Fibroblast of the conjunctiva (primary cell): Measurements from ENCODE around the gene MDK.
"Not testable (repeated sequence)": the region's sequence is repeated elsewhere in the genome, so short reads cannot be mapped to it uniquely, and the experiment has no call there.

ENCODE experiments used
- DNase-seq: peaks from one replicate; pipeline ENCODE4 v3.0.0-alpha.2; 2010; ENCODE audit warnings: low read depth

MDK gene

GRCh38 chr11:46369458-46370152 lies 11.9 kb upstream of the MDK start:
- peak; percentile 54 for DNase-seq

- no peak for DNase-seq
Observed at GRCh38 chr11:46370253-46370652, 11.2 kb upstream of the MDK start.

- DNase-seq, result not testable (repeated sequence)
Observed at GRCh38 chr11:46371262-46371661, 10.2 kb upstream of the MDK start.

GRCh38 chr11:46372086-46372485 lies 9.4 kb upstream of the MDK start:
- no peak for DNase-seq

GRCh38 chr11:46372501-46372900 lies 9.0 kb upstream of the MDK start:
- not testable (repeated sequence) for DNase-seq

GRCh38 chr11:46373787-46374740 lies 7.4 kb upstream of the MDK start:
- DNase-seq, result no peak

- no peak for DNase-seq
Observed at GRCh38 chr11:46374815-46375214, 6.7 kb upstream of the MDK start.

GRCh38 chr11:46375392-46376101 lies 5.9 kb upstream of the MDK start:
- DNase-seq, result no peak

GRCh38 chr11:46376258-46377050 lies 5.0 kb upstream of the MDK start:
- DNase-seq, result no peak

GRCh38 chr11:46377290-46377689 lies 4.2 kb upstream of the MDK start:
- DNase-seq, result no peak

- no peak for DNase-seq
Observed at GRCh38 chr11:46377831-46378230, 3.6 kb upstream of the MDK start.

- DNase-seq, result no peak
Observed at GRCh38 chr11:46378296-46378695, 3.2 kb upstream of the MDK start.

- no peak for DNase-seq
Observed at GRCh38 chr11:46378811-46379481, 2.5 kb upstream of the MDK start.

GRCh38 chr11:46379482-46380293 lies 1.8 kb upstream of the MDK start:
- DNase-seq, result not testable (repeated sequence)

- no peak for DNase-seq
Observed at GRCh38 chr11:46380340-46381047, 975 bp upstream of the MDK start.

GRCh38 chr11:46381819-46382645 lies 563 bp downstream of the MDK start:
- DNase-seq, result no peak

- no peak for DNase-seq
Observed at GRCh38 chr11:46382646-46383403, 1.4 kb downstream of the MDK start.

GRCh38 chr11:46383404-46383758 lies 1.9 kb downstream of the MDK start:
- DNase-seq, result no peak
